GM18520 (cell line): ENCODE measurements around the gene PDZRN3.
A peak's percentile ranks its signal among the peaks of the same experiment; 100 is the strongest.

Source experiments
- ATAC-seq: cut with Tn5 transposase; IDR thresholded peaks from one replicate; pipeline ENCODE4 v1.9.1; 2021; ENCODE audit not compliant: unreplicated experiment

Gene PDZRN3

GRCh38 chr3:73529308-73530021, 95.3 kb downstream of the PDZRN3 start:
- no peak for ATAC-seq

DNA sequence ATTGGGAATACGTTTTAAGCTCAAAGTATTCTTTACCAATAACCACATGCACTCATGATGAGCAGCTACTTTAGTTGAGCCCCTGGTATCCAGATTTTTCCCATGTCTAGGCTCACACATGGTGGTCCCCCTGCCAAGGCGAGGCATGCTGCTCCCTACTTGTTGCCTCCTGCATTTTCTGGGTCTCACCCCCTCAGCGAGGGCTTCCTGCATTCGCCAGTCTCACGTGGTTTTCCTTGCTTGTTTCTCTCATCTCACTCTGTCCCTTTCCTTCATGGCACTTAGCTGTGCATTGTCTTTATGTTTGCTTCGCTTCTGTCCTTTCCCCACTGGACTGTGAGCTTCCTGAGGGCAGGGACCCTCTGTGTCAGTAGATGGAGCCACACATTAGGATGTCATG, 99.2 kb downstream of the PDZRN3 start:
- no peak for ATAC-seq

DNA sequence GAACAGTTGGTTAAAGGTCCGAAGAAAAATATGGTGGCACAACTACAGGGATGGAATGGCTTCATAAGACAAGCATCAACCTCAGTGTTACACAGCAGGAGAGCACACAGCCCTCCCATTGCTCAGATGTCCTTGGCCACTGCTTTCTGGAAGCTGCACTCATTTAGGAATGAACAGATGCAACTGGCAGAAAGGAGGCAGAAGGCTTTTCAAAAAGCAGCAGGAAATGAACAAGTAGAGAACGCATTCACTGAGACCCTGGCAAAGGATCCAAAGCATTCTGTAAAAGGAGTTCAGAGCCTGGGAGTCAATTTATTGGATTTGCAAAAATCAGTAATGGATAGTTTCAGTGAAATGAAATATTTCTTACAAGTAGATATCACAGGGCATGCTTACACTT, 101.1 kb downstream of the PDZRN3 start:
- ATAC-seq, result no peak

GRCh38 chr3:73521734-73522336, 102.9 kb downstream of the PDZRN3 start:
- no peak for ATAC-seq

GRCh38 chr3:73520931-73521461, 103.7 kb downstream of the PDZRN3 start:
- no peak for ATAC-seq

DNA sequence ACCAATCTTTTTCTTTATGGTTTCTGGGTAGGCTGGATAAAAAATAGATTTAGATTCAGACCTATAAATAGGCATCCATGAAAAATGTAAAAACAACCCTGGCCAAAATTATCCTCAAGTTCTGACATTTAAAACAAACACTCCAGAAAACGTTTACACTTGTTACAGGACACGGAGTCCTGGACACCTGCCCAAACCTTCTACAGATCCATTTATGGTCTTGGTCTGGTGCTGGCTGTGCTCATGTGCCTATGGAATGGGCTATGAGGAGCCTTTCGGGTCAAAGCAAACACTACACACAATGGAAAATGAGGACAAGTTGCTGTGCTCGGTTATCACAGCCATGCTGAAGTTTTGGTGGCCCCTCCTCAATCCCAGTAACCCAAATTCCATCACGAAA, 108.1 kb downstream of the PDZRN3 start:
- no peak for ATAC-seq

DNA sequence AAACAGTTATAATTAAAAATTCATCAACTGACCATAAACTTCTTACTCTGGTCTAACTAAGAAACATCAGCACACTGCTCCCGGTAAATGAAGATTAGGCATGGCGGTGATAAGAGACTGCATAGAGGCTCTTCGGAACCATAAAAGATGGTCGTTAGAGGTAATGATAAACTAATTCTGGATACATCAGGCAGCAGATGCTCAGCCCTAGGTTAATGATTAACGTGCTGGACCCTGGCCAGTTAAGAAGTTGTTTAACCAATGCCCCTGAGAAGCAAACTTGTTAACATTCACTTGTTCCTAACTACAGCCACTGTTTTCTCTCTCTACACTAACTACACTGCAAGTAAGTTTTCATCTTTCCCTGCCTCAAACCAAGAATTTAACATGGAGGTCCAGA, 111.5 kb downstream of the PDZRN3 start:
- ATAC-seq, result no peak

- ATAC-seq, result no peak
These were observed 112.9 kb downstream of the PDZRN3 start for GRCh38 chr3:73511571-73512525.

DNA sequence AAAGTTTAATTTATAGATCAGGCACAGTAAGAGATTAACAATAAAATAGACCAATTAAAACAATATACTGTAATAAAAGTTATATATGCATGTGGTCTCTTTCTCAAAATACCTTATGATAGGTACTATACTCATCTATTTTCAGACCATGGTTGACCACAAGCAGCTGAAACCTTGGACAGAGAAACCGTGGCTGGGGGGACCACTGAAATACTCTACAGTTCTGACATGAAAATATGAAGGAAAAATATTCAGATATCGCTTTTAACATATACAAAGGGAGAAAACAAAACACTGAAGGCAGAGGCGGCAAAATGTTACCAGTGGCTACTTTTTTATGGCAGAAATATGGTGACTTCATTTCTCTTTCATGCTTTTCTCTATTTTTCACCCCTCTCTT, 114.0 kb downstream of the PDZRN3 start:
- no peak for ATAC-seq

DNA sequence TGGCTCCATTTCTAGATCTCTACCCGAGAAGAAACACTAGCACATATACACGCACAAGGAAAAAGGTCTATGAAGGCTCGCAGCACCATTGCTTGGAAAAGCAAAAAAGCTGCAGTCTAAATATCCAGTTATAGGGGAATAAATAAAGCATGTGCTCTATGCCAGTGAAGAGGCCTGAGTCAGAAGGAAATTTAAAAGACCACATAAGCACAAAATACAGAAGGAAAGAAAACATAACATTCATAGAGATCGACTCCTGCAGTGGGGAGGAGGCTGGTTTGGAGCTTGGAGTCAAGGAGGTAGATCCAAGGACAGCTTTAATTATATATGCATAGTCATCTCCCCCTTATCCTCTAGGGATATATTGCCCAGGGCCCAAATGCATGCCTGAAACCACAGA, 114.4 kb downstream of the PDZRN3 start:
- no peak for ATAC-seq

DNA sequence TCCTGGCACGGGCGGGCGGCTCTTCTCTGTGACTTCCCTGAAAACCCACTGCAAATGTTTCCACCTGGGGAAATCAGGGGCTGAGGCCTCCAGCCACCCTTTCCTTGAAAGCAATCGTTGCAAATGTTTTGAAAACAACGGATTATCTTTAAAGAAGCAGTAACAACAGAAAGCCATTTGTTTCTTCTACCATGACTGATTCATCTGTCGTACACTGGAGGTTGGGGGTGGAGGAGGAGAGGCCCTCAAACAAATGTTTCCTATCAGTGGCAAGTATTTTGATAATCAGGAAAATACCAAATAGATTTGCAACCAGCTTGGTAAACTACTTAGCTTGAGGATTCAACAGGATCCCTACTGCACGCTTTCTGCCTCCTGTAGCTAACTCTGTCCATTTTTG, 114.9 kb downstream of the PDZRN3 start:
- no peak for ATAC-seq

DNA sequence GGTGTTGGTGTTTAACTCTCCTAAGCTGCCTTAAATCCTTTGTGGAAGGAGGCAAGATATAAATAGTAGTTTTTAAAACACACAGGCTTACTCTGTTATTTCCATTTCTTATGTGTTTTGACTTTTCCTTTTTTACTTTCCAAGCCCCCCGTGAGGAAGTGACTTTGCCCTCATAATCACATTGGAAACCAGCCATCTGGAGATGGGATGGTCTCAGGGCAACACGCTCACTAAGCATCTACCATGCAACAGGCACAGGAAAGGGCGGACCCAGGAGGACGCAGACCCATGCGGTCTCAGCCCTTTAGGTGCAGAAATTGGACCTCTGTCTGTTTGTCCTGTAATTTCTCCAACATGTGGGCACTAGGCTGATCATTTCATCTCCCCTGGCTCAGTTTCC, 115.7 kb downstream of the PDZRN3 start:
- ATAC-seq, result no peak

DNA sequence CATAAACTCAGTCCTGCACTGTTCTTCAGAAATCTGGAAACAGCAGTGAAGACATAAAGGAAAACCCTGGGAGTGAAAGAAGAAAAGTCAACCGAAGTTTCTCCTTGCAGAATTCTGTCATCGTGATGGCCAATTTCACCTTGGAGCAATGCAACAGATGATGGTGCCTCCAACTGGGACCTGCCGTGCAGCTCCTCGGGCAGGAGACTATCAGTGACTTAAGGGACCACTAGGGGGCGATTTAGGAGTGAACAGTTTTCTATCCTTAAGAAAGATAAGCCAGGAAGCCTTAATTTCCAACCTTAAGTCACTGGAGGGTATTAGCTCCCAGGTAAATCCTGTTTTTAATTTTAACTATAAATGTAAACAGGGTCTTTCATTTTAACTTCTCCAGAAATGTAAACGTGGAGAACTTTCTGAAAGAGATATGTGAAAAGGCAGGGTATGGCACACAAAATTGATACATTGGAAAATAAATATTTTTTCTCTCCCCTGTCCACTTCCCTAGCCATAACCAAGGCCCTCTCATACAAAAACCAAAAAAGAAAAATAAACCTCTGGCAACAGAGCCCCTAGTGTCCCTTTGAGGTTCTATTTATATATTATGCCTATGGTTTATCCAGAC, 116.3 kb downstream of the PDZRN3 start:
- peak; percentile 41 for ATAC-seq

DNA sequence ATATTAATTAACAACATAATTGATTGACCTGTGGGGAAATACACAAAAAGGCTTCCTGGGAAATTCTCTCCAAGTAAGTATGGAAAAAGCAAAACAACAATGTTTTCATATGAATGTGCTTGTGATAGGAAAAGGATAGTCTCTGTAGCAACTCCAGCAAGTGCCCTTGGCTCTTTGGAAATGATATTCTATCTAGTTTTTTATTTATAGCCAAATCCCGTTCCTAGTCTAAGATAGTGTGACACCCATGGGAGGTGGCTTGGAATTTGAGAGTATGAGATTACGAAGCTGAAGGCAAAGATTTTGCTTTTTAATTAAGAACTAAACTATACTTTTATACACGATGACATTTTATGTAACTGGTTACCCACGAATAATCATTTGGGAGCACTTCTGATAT, 119.9 kb downstream of the PDZRN3 start:
- ATAC-seq, result no peak

DNA sequence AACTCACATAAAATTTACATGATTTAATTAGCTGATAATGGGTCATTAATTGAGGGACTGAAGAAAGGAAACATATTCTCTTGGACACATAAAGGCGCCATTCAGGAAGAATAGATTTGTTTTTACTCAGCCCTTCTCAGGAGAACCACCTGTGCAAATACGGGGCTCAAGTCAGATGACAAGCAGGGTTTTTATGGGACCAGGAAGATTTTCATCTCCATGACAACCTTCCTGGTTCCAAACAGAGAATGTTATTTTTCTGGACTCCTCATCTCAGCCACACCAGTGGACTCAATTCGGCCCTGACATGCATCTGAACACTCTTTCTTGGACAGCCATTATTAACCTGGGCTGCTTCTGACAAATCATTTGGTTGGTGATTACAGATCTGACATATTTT, 120.5 kb downstream of the PDZRN3 start:
- ATAC-seq, result no peak

DNA sequence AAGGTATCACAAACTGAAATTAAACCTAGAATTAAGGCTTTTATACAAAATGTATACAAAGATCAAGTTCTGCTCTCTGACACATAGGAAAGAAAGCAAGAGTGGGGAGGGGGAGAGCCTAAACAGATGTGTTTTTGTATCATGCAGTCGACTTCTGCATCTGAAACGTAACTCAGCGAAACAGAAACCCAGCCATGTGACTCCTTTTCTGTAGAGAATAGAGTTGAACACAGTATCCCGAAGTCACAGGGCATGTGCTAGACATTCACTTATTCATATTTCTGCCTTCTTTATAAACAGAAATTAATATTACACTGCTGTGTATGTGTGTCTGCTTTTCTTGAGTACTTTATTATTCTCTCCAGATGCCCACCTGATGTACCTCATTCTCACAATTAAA, 121.0 kb downstream of the PDZRN3 start:
- no peak for ATAC-seq

DNA sequence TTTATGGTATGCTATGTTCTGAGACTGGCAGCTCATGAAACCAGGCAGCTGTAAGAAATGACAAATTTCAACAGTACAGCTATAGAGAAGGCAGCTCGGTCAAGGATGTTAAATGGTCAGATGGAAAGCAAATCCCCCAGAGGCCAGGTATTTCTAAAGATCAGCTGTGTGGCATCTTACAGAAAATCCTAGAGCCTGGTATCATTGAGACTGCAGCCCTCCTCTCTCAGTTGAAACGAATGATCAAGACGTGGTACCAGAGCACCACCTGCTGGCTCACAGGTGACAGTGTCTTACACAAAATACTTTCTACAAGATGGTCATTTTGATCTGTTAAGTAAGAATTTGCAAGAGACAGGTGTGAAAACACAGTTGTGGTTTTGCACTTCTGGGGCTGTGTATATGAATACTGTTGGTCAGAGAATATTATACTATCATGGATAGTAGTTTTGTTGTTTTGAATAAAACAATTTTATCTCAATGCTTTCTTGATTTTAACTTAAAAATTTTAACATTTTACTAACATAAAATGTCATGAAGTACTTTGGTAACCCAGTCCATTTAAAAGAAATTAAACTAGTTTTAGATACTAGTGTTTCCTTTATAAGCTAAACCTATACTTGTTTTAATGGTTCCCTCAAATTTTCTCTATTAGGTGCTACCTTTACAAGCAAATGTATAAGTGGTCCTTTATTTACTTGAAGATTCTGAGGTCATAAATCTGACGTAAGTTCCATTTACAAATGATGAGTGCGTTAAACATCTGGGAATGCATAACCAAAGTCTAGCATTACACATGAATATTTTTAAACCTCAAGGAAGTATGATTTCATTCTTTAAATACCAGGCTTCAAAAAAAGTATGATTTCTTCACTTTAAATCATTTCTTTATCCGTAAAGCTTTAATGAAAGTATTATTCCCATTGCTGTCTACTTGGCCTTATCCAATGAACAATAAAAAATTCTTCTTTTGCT, 121.8 kb downstream of the PDZRN3 start:
- peak; percentile 57 for ATAC-seq

GRCh38 chr3:73500321-73500720, 124.4 kb downstream of the PDZRN3 start:
- no peak for ATAC-seq

DNA sequence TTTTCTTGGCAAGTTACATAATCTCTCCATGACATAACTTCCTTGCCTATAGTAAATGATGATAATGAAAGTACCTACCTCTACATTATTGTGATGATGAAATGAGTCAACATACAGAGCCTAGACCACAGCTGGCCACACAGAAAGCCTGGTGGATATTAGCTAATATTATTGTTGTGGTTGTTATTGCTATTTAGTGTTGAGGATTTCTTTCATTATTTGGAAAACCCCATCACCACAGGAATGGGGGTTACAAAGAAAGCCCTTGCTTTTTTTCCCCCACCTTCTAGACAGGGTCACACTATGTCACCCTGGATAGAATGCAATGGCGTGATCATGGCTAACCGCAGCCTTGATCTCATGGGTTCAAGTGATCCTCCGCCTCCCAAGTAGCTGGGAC, 125.0 kb downstream of the PDZRN3 start:
- peak; percentile 52 for ATAC-seq
